GM12878 (cell line): ENCODE measurements around the gene C14orf39. TPM values are rescaled to one million over a fixed set of nuclear protein-coding genes. Genes with fewer than 3 reads are reported as not detected.

Experiments
- ATAC-seq: fragments of 200-7000 bp; cut with Tn5 transposase; 3 replicates; pipeline ENCODE4 v1.9.1; 2020; ENCODE audit warnings: mild to moderate bottlenecking, moderate library complexity
- BruUV-seq: library from RNA; stranded (reverse); fragments of 400-500 nt; replicated peaks from 2 replicates; lab custom pipeline; 2021; lab: Mats Ljungman, UMichigan
- CTCF ChIA-PET: fragments of 300-600 bp; sonication (Branson Sonifier 250); formaldehyde crosslinking; extraction: SDS; loops from one replicate; lab custom pipeline; 2021; ENCODE audit warnings: inconsistent platforms; lab: Yijun Ruan, JAX
- POLR2A ChIA-PET: fragments of 350-600 bp; formaldehyde crosslinking; extraction: SDS; loops from one replicate; lab custom pipeline; 2021; ENCODE audit warnings: inconsistent platforms; lab: Charles Lee
- RAD21 ChIA-PET: fragments of 300-600 bp; sonication (Branson Sonifier 250); formaldehyde crosslinking; loops from one replicate; lab custom pipeline; 2023; ENCODE audit warnings: antibody characterized with exemption; ENCODE audit not compliant: unreplicated experiment; lab: Charles Lee
- SMC1A ChIA-PET: fragments of 300-600 bp; sonication (Branson Sonifier 250); formaldehyde crosslinking; loops from one replicate; lab custom pipeline; 2023; ENCODE audit not compliant: unreplicated experiment, uncharacterized antibody; lab: Charles Lee
- DNase-seq: peaks from one replicate; pipeline ENCODE4 v3.0.0-alpha.2; 2011; ENCODE audit warnings: low read depth, low spot score
- FAIRE-seq: peaks from 3 replicates; lab custom pipeline; 2011; peaks lifted over from hg19 to GRCh38; lab: Jason Lieb, UNC
- H2AFZ ChIP-seq: 2 replicates; pipeline ENCODE4 v1.6.0; 2011; ENCODE audit warnings: low read depth, low read length, control low read depth; ENCODE audit not compliant: control insufficient read depth
- H3K27ac ChIP-seq: 2 replicates; pipeline ENCODE4 v1.5.1; 2011; ENCODE audit warnings: control low read depth; ENCODE audit not compliant: control insufficient read depth, insufficient read depth
- H3K27me3 ChIP-seq, 2 experiments: replicated peaks in 1 of 2; 2 replicates each; pipeline versions ENCODE4 v1.6.0 to v1.6.1; 2011; ENCODE audit warnings: low read length in 1 of 2; ENCODE audit not compliant: control insufficient read depth in 2 of 2, insufficient read depth in 2 of 2
- H3K36me3 ChIP-seq, 2 experiments: 2 replicates each; pipeline ENCODE4 v1.5.1; 2011; ENCODE audit warnings: low read length in 1 of 2; ENCODE audit not compliant: control insufficient read depth in 2 of 2, insufficient read depth in 2 of 2
- H3K4me1 ChIP-seq: 2 replicates; pipeline ENCODE4 v1.6.1; 2011; ENCODE audit warnings: mild to moderate bottlenecking, low read length, moderate library complexity, mixed read lengths; ENCODE audit not compliant: control insufficient read depth, insufficient read depth
- H3K4me2 ChIP-seq: 2 replicates; pipeline ENCODE4 v1.6.0; 2011; ENCODE audit warnings: control low read depth; ENCODE audit not compliant: control insufficient read depth, insufficient read depth
- H3K4me3 ChIP-seq: fragments of 200-600 bp; sonication (generic); 2 replicates; pipeline ENCODE4 v1.5.1; 2016
- H3K79me2 ChIP-seq: 2 replicates; pipeline ENCODE4 v1.6.0; 2011; ENCODE audit warnings: low read length; ENCODE audit not compliant: control insufficient read depth, insufficient read depth
- H3K9ac ChIP-seq: 2 replicates; pipeline ENCODE4 v1.8.0; 2011; ENCODE audit warnings: low read length, control low read depth, mixed read lengths; ENCODE audit not compliant: control insufficient read depth, insufficient read depth
- H3K9me3 ChIP-seq: replicated peaks from 3 replicates; pipeline ENCODE4 v1.5.1; 2011; ENCODE audit warnings: mild to moderate bottlenecking, low read length; ENCODE audit not compliant: control insufficient read depth, insufficient read depth
- H4K20me1 ChIP-seq: 2 replicates; pipeline ENCODE4 v1.6.0; 2011; ENCODE audit not compliant: control insufficient read depth, insufficient read depth
- BCL3 ChIP-seq: IDR thresholded peaks from 2 replicates; pipeline ENCODE4 v1.6.1; 2011; ENCODE audit warnings: borderline replicate concordance, low read depth, mild to moderate bottlenecking, moderate library complexity, low read length; ENCODE audit not compliant: insufficient read depth, poor library complexity, severe bottlenecking
- CBX5 ChIP-seq: sonication (generic); IDR thresholded peaks from 2 replicates; pipeline ENCODE4 v1.6.1; 2016; ENCODE audit warnings: low read depth, moderate library complexity, mild to moderate bottlenecking, inconsistent platforms
- CHD2 ChIP-seq: IDR thresholded peaks from 2 replicates; pipeline ENCODE4 v1.6.1; 2011; ENCODE audit warnings: low read depth, low read length, improper control_type of control experiment, borderline replicate concordance
- EED ChIP-seq: sonication (generic); IDR thresholded peaks from 2 replicates; pipeline ENCODE4 v1.6.1; 2016; ENCODE audit warnings: antibody characterized with exemption, low read depth
- EGR1 ChIP-seq, 2 experiments: IDR thresholded peaks; 1 replicate in 1 of 2; 2 replicates in 1 of 2; pipeline ENCODE4 v1.6.1; 2011 to 2012; ENCODE audit warnings: low read depth in 2 of 2, low read length in 2 of 2, borderline replicate concordance in 1 of 2, mild to moderate bottlenecking in 1 of 2, moderate library complexity in 1 of 2
- EZH2 ChIP-seq: IDR thresholded peaks from 2 replicates; pipeline ENCODE4 v1.6.1; 2012; ENCODE audit warnings: low read depth, mild to moderate bottlenecking, control low read depth, inconsistent platforms, low read length, borderline replicate concordance; ENCODE audit not compliant: control insufficient read depth
- HDAC6 ChIP-seq: fragments of 200-600 bp; sonication (generic); IDR thresholded peaks from one replicate; pipeline ENCODE4 v1.8.0; 2017; ENCODE audit warnings: antibody characterized with exemption; ENCODE audit not compliant: unreplicated experiment
- HSF1 ChIP-seq: fragments of 150-350 bp; IDR thresholded peaks from 2 replicates; pipeline ENCODE4 v1.6.1; 2014; ENCODE audit warnings: mild to moderate bottlenecking, low read depth, low read length
- LARP7 ChIP-seq: fragments of 450-650 bp; IDR thresholded peaks from 2 replicates; pipeline ENCODE4 v1.6.1; 2017; ENCODE audit warnings: mild to moderate bottlenecking
- MEF2A ChIP-seq: IDR thresholded peaks from 2 replicates; pipeline ENCODE4 v1.6.1; 2011; ENCODE audit warnings: low read depth, mild to moderate bottlenecking, low read length, moderate library complexity; ENCODE audit not compliant: insufficient read depth
- POLR2AphosphoS2 ChIP-seq: IDR thresholded peaks from 2 replicates; pipeline ENCODE4 v1.6.1; 2011; ENCODE audit warnings: low read depth, mild to moderate bottlenecking, low read length, improper control_type of control experiment, moderate library complexity
- RAD21 ChIP-seq: IDR thresholded peaks from 2 replicates; pipeline ENCODE4 v1.6.1; 2011; ENCODE audit warnings: mild to moderate bottlenecking, low read depth, low read length, moderate library complexity; ENCODE audit not compliant: insufficient read depth
- RB1 ChIP-seq: fragments of 450-650 bp; formaldehyde crosslinking; IDR thresholded peaks from 2 replicates; pipeline ENCODE4 v1.6.1; 2017; ENCODE audit warnings: mild to moderate bottlenecking, borderline replicate concordance
- SIX5 ChIP-seq: IDR thresholded peaks from 2 replicates; pipeline ENCODE4 v1.6.1; 2011; ENCODE audit warnings: mild to moderate bottlenecking, low read depth, low read length, moderate library complexity; ENCODE audit not compliant: severe bottlenecking
- SMARCA5 ChIP-seq: fragments of 450-650 bp; IDR thresholded peaks from 2 replicates; pipeline ENCODE4 v1.6.1; 2017; ENCODE audit warnings: mild to moderate bottlenecking
- SP1 ChIP-seq: IDR thresholded peaks from one replicate; pipeline ENCODE4 v1.6.1; 2011; ENCODE audit warnings: low read depth, low read length
- SUZ12 ChIP-seq: fragments of 200-600 bp; sonication (generic); IDR thresholded peaks from one replicate; pipeline ENCODE4 v1.6.1; 2018; ENCODE audit warnings: antibody characterized with exemption, mild to moderate bottlenecking; ENCODE audit not compliant: unreplicated experiment
- TAF1 ChIP-seq: IDR thresholded peaks from 2 replicates; pipeline ENCODE4 v1.6.1; 2011; ENCODE audit warnings: mild to moderate bottlenecking, low read depth, low read length, borderline replicate concordance
- TBL1XR1 ChIP-seq: IDR thresholded peaks from 2 replicates; pipeline ENCODE4 v1.6.1; 2012; ENCODE audit warnings: low read depth, low read length, improper control_type of control experiment
- TCF7 ChIP-seq: IDR thresholded peaks from 2 replicates; pipeline ENCODE4 v1.6.1; 2014; ENCODE audit warnings: antibody characterized with exemption, borderline replicate concordance
- ZNF274 ChIP-seq: IDR thresholded peaks from one replicate; pipeline ENCODE4 v1.8.0; 2011; ENCODE audit not compliant: insufficient read length, insufficient read depth
- WGBS: methylation state at CpG from one replicate; pipeline ENCODE4 v1.1.6; 2016; ENCODE audit warnings: low lambda C conversion rate; ENCODE audit not compliant: insufficient replicate concordance, insufficient coverage; ENCODE audit errors: missing lambda C conversion rate; 5-methylcytosine and 5-hydroxymethylcytosine counted together
- in situ Hi-C: fragments of 300-500 bp; cut with MboI; formaldehyde crosslinking; loops from 9 replicates; pipeline ENCODE4 v1.14.3; 2018; ENCODE audit warnings: mixed read lengths
- intact Hi-C: fragments of 100-400 bp; cut with micrococcal nuclease; formaldehyde crosslinking; loops from one replicate; pipeline ENCODE4 v1.14.2; 2022; ENCODE audit not compliant: unreplicated experiment
- polyA plus RNA-seq, 11 experiments: library from polyadenylated mRNA; depleted of rRNA in 4 of 11; unstranded in 6 of 11; stranded (reverse) in 5 of 11; fragments of >200 nt; fragmentation: Nextera tagmentation in 4 of 11; fragmentation: Illumina TruSeq in 1 of 11; extraction: Ambion mirVana in 4 of 11; extraction: Trizol in 1 of 11; gene quantifications; 1 replicate in 1 of 11; 2 replicates in 10 of 11; pipeline versions ENCODE4 v1.2.1 to v1.2.3, GENCODE V29; 2011 to 2016; ENCODE audit warnings: inconsistent platforms in 2 of 11, missing spikeins in 2 of 11, low read depth in 1 of 11
- total RNA-seq, 4 experiments: library from RNA; depleted of rRNA in 3 of 4; stranded (reverse); fragments of >200 nt in 3 of 4; fragmentation: Illumina TruSeq in 1 of 4; extraction: Trizol in 1 of 4; gene quantifications; 2 replicates each; pipeline versions ENCODE4 v1.2.1 to v1.2.3, GENCODE V29; 2013 to 2021

C14orf39 gene
- total and polyA plus RNA-seq, 10 of the 15 experiments (the other 5 are each of a cell fraction or from before 2014, with no cell fraction given) = 0.24 to 0.31 TPM; not detected in 8

GRCh38 chr14:60455875-60456274 is 30.0 kb downstream of the C14orf39 start (continued):
- TF ChIP-seq MEF2A (no peak), HDAC6 (no peak), TAF1 (no peak), TBL1XR1 (no peak), POLR2AphosphoS2 (no peak), HSF1 (no peak), SP1 (no peak), CBX5 (no peak), CHD2 (no peak)

- no peak for DNase-seq
- FAIRE-seq = no peak
- no peaks in the 10 kb centered on the region; the same call in 2 of the 3 replicates for H3K9me3 ChIP-seq
- ChIA-PET CTCF (no interaction called here), RAD21 (no interaction called here), SMC1A (no interaction called here), POLR2A (no interaction called here)
- no peak for ATAC-seq
- intact Hi-C loops = no loop called here
- BruUV-seq = no TSS peak
- H4K20me1 ChIP-seq = no peaks in the 10 kb centered on the region
- no peaks in the 10 kb centered on the region for H3K27me3 ChIP-seq
- no peak overlapping the region for H3K4me3 ChIP-seq
- H3K4me2 ChIP-seq = no peak overlapping the region
- no peak overlapping the region for H2AFZ ChIP-seq
- no peaks in the 10 kb centered on the region for H3K4me1 ChIP-seq
- H3K27ac ChIP-seq = no peak overlapping the region
- in situ Hi-C loops = no loop called here
- H3K79me2 ChIP-seq = no peaks in the 10 kb centered on the region
- no peaks in the 10 kb centered on the region for H3K36me3 ChIP-seq
- 0% methylated on average over 2 of the region's 2 CpGs for WGBS
- H3K9ac ChIP-seq = no peak overlapping the region
- TF ChIP-seq LARP7 = no peak
- no peak for TF ChIP-seq TCF7
- no peak for TF ChIP-seq RB1
- TF ChIP-seq SMARCA5 = no peak
- TF ChIP-seq BCL3 = no peak
- TF ChIP-seq EZH2 = no peak
- no peak for TF ChIP-seq EGR1 (IDR thresholded peaks at IDR 0.05; ENCODE audit: borderline replicate concordance in 1 of 2, low read depth in 2 of 2, low read length in 2 of 2)
- TF ChIP-seq EED = no peak
- no peak for TF ChIP-seq SIX5
- no peak for TF ChIP-seq SUZ12
- TF ChIP-seq RAD21 = no peak
- TF ChIP-seq ZNF274 = no peak
Observed at GRCh38 chr14:60430276-60430675, 55.6 kb downstream of the C14orf39 start.
